ENCODE measurements around the gene EPHA3.

DNA sequence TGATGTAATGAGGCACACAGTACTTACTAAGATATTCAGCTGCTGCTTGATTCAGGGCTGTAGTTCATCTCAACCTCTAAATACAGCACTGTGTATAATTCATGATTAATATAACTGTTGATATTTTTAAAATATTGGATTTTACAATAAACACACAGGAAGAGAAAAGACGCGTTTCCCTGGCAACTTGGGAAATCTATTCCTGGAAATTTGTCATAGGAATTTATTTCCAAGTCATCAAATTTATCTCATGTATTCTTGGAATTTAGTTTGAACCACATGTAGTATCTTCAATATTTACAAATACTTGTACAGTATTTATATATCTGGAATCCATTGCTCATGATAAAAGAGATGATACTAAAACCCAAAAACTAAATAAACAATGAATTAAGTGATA, 30.6 kb downstream of the EPHA3 start:
- TF ChIP-seq EZH2 (IDR thresholded peaks at IDR 0.05; ENCODE audit: borderline replicate concordance, low read depth, low read length, poor library complexity, severe bottlenecking): no peak
- TF ChIP-seq, protein P1, sequence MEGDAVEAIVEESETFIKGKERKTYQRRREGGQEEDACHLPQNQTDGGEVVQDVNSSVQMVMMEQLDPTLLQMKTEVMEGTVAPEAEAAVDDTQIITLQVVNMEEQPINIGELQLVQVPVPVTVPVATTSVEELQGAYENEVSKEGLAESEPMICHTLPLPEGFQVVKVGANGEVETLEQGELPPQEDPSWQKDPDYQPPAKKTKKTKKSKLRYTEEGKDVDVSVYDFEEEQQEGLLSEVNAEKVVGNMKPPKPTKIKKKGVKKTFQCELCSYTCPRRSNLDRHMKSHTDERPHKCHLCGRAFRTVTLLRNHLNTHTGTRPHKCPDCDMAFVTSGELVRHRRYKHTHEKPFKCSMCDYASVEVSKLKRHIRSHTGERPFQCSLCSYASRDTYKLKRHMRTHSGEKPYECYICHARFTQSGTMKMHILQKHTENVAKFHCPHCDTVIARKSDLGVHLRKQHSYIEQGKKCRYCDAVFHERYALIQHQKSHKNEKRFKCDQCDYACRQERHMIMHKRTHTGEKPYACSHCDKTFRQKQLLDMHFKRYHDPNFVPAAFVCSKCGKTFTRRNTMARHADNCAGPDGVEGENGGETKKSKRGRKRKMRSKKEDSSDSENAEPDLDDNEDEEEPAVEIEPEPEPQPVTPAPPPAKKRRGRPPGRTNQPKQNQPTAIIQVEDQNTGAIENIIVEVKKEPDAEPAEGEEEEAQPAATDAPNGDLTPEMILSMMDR (conservative IDR thresholded peaks at IDR 0.05; ENCODE audit: low read depth, low read length): no peak

Measured in A673 (cell line).